Activated effector memory CD4-positive, alpha-beta T cell treated with Interleukin-2 at 50 U/mL for 16 hours (primary cell): Measurements from ENCODE around the gene GPR26.
"Not testable (repeated sequence)": the region's sequence is repeated elsewhere in the genome, so short reads cannot be mapped to it uniquely, and the experiment has no call there.

Experiments used
- DNase-seq: peaks from one replicate; pipeline ENCODE4 v3.0.0-alpha.2; 2020

GPR26 gene

DNA sequence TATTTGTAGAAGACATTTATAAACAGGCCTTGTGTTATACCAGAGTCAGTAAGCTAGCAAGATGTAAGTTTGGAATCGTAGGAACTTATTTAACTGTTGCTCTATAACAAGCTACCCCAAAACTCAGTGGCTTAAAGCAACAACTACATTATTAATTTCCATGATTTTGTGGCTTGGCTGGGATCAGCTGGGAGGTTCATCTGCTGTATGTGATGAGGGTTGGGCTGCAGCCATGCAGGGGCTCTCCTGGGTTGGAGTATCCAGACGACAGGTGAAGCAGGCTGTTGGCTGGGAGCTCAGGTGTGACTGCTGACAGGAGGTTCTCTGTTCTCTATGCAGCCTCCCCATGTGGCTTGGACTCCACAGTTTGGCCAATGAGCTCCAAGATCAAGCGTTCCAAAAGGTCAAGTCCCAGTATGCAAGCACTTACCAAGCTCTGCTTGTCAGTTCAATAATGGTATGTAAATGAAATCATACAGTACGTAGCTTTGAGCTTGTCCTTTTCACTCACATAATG, 52.4 kb downstream of the GPR26 start:
- no peak for DNase-seq

DNA sequence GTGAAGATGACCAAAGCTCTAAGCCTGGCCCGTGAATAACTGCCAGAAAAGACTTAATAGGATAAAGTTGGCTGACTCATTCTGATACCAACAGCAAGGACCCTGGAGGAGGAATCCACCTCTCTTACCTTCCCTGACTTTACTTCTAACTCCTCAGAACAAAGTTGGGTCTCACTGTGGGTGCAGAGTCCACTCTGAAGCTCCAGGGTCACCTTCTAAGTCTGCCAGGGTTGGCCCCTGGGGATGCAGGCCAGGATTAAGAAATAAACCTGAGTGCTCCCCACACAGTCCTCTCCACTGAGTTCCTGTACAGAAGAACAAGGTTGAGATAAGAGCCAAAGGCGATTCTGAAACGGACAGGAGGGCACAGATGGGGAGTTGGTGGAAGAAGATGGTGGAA, 54.4 kb downstream of the GPR26 start:
- DNase-seq = no peak

DNA sequence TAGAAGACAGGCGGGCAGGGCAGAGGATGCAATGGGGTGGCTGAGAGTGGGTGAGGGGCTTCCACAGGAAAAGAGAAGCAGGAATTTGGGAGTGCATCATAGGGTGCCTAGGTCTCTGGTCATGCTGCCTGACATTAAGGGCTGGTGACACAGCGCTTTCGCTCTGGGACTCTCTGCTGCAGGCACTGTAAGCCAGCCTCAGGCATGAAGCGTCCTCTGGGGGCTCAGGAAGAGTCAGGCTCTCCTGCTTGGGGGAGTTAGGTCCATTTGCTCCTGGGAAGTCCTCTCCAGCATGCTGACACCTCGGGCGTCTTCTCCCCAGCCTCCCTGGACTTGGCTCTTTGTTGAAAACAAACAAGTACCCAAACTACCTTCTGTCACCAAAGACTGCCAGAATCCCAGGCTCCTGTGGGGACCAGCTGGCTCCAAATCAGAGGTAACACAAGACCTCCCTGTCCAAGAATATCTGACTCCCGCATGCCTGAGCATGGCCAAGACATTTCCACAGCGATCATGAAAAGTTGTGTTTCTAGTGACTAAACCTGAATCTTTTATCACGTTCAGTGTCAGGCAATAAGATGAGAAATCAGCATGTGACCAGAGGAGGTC, 55.4 kb downstream of the GPR26 start:
- no peak for DNase-seq

DNA sequence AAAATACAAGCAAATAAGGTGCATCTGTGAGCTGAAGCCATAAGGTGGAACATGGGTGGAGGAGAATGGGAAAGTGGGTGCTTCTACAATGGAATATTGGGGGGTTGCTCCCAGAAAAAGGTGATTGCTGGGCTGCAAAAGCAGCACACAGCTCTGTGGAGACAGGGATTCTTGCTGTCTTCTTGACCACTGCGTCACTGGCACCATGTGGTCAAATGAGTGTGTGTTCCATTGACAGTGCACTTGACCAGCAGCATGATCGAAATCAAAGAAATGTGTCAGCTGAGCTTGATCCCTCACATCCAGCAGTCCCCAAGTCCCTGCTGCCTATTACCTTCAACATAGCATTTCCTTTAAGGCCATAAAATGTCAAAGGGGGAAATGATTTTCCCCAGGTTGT, 56.2 kb downstream of the GPR26 start:
- no peak for DNase-seq

DNA sequence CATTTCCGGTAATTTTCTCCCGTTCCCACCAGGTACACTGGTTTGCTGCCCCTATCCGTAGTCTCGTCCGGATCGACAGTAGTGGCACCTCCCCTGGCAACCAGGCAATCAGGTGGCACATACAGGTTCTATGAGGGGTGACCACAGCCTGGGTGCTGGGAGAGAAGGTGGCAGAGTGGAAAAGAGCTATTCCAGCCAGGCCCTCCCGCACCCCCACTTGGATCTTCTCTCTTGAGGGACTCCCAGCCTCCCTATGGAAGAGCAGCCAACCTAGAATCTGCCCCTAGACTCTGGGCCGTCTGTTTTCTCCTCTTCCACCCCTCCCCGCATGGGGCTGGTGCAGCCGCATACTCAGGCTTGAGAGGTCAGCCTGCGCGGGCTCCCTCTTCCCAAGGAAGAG, 58.6 kb downstream of the GPR26 start:
- no peak for DNase-seq

DNA sequence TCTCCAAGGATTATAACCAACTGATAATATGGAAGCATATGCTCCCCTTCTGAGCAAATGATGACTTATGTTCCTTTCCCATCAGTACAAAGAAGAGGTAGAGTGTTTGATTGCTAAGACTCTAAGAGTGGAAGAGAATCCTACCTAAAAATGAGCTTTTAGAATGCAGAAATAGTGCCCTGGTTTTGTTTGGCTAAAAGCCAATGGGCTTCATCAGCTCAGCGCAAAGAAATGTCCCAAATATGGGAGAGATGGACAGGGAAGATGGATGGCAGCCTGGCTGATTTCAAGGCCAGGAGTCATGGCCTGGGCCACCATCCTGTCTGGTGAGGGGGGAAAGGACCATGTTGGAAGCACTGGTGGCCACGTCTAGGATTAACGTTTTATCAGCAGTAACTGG, 60.2 kb downstream of the GPR26 start:
- DNase-seq = no peak

DNA sequence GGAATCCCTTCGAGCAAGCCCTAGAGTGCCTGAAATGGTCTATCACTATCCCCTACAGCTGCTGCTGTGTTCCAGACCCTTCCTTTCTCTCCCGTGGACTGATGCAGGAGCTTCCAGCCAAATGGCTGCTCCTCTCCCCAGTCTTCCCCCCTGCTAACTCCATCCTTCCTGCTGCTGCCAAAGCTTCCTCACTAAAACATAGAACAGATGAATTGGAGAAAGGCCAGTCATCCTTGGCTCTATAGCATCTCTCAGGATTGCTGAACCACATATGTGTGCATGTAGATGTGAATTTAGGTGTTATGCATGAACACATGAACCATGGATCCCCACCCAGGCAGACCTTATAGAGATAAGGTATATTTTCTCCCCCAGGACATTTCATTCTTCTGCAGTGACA, 60.7 kb downstream of the GPR26 start:
- no peak for DNase-seq

DNA sequence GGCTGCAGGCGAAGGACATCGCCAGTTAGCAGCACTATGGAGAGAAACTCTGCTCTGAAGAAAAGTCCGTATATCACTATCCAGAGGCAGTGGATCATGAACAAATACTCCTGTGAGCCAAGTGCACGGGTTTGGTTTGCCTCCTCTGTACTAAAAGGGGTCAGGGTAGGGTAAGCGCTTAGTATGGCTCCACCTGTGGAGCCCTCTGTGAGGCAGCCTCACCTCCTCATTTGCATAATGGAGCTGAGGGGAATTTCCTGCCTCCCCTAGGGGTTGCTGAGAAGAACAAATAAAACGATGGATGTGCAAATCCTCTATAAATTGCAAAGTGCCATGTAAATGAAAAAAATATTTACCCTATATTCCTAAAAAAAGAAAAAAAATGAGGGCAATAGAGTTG, 63.4 kb downstream of the GPR26 start:
- DNase-seq = no peak

DNA sequence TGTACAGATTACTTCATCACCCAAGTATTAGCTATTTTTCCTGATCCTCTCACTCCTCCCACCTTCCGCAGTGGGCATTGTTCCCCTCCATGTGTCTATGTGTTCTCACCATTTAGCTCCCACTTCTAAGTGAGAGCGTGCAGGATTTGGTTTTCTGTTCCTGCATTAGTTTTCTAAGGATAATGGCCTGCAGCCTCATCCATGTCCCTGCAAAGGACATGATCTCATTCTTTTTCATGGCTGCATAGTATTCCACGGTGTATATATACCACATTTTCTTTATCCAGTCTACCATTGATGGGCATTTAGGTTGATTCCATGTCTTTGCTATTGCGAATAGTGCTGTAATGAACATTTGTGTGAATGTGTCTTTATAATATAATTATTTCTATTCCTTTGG, 70.8 kb downstream of the GPR26 start:
- not testable (repeated sequence) for DNase-seq

DNA sequence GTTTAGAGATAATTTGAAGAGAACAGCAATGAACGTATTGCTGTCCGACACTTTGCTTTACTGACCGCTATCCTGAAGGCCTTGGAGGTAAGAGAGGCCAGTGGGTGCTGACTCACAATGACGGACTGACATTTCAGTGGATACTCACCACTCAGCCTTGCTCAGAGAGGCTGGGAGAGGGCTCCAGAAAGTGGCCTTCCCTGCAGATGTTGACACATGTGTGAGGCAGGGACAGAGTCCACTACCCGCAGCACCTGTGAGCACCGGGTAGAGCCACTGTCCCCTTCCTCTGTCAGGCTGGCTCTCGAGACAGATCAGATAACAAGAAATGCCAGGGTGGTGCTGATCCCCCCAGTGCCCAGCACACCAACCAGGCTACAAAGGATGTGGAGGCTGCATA, 75.0 kb downstream of the GPR26 start:
- DNase-seq = no peak

DNA sequence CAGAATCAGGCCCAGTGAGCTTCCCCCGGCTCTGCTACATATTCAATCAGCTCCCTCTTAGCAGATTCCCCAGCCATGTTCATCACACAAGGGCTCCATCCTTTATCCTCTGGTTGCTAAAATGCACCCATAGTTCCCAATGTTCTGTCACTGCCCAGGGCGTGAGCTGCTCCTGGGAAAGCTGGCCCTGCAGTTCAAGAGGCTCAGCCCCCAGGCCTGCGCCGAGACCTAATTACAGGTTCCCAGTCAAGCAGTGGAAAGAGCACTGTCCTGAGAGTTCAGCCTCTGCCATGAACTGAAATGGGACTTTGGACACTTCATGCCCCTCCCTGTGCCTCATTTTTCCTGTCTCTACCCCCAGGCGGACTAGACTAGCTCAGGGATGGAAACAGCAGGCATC, 75.6 kb downstream of the GPR26 start:
- no peak for DNase-seq

DNA sequence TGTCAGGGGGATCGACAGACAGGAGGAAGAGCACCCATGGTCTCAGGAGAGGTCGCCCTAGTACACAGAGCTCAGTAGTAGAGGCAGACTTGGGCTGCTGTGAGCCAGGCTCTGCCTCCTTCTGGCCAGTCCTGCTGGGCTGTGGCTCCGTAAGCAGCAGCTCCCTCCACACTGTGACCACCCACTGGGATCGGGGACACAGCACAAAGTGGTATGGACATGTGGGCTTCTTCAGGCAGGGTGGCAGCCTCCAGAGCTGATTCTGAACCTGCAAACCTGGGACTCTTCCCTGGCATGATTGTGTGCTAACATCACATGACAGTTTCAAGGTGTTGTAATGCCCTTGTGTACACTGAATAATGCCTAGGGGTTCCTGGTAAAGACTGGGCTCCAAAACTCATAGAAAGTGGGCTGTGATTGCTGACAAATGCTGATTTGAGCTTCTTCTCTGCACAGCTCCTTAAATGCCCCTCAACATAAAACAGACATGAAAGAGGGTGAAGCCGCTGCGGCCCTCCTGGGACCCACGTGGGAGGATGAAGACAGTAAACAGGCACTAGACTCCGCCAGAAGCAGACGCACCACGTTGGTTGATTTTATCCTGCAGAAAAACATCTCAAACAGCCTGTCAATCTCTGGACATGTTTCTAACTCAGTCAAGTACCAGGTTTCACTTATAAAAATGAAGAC, 76.7 kb downstream of the GPR26 start:
- DNase-seq = no peak

DNA sequence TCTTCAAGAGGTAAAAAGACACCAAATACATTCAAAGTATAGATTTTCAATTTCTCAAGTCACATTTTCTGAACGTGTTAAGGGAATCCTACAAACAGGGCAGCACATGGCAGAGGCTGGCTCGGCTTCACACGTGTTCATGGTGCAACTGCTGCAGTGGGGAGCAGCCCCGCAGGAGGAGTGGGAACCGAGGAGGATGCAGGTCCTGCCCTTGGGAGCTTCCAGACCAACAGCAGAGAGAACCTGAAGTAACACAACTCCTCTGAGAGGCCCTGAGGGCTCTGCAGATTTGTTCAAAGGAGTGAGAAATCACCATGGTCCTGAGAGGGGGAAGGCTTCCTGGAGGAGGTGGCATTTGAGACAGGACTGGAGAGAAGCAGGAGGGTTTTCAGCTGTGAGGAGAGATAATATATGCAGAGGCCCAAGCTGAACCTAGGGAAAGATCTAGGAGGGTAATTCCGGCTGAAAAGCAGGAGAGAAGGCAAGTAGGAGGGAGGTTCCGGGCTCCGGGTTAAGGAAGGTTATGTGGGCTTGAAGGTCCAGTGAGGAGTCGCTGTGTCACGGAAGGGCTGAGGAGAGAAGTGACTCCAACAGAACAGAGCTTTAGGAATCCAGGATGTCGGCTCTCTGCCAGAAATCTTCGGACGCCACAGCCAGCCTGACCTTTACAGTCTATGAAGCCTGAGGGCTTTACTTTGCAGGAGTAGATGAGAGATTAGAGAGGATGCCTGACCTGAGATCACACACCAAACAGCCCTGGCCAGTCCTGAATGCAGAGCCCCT, 77.5 kb downstream of the GPR26 start:
- no peak for DNase-seq

DNA sequence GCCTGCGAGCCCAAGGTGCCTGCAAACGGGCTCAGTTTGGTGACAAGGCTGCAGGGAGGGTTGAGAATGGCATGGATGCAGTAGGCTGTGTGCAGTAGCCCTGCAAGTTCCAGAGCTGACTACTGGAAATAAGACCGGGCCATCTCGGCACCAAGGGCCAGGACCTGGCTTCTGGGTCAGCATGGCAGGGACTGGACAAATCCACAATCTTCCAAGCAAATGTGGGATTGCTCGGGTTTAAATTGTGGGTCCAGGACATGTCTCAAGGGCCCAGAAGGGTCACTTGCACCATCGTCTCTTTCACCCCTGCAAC, 78.0 kb downstream of the GPR26 start:
- DNase-seq = no peak
